IPS-15b (cell line): Measurements from ENCODE around the gene DOCK9.
A peak's percentile ranks its signal among the peaks of the same experiment; 100 is the strongest.
"Not testable (repeated sequence)": the region's sequence is repeated elsewhere in the genome, so short reads cannot be mapped to it uniquely, and the experiment has no call there.

ENCODE experiments used
- H3K27me3 ChIP-seq: one replicate; pipeline ENCODE4 v1.6.1; 2013; ENCODE audit warnings: low read length; ENCODE audit not compliant: control insufficient read depth, insufficient read depth
- H3K36me3 ChIP-seq: one replicate; pipeline ENCODE4 v1.6.1; 2013; ENCODE audit warnings: low read length; ENCODE audit not compliant: control insufficient read depth, insufficient read depth
- H3K4me1 ChIP-seq: one replicate; pipeline ENCODE4 v1.6.1; 2013; ENCODE audit warnings: mild to moderate bottlenecking, low read length; ENCODE audit not compliant: control insufficient read depth, insufficient read depth
- H3K4me3 ChIP-seq: one replicate; pipeline ENCODE4 v1.5.1; 2013; ENCODE audit warnings: low read depth, low read length
- H3K9ac ChIP-seq: one replicate; pipeline ENCODE4 v1.6.1; 2013; ENCODE audit warnings: low read depth, mild to moderate bottlenecking, low read length
- H3K9me3 ChIP-seq: one replicate; pipeline ENCODE4 v1.6.1; 2013; ENCODE audit warnings: mild to moderate bottlenecking, low read length; ENCODE audit not compliant: control insufficient read depth, insufficient read depth

DOCK9 gene

GRCh38 chr13:98821372-98822224 lies 156.3 kb downstream of the DOCK9 start:
- Histone ChIP-seq H3K4me3 (no peak overlapping the region), H3K36me3 (no peaks in the 10 kb centered on the region), H3K27me3 (no peaks in the 10 kb centered on the region), H3K4me1 (peaks cover 13% of the 10 kb centered on the region), H3K9ac (peak overlapping the region; percentile 9), H3K9me3 (no peaks in the 10 kb centered on the region)

- no peaks in the 10 kb centered on the region for H3K9me3 ChIP-seq
- peak overlapping the region; percentile 9 for H3K9ac ChIP-seq
- H3K27me3 ChIP-seq, result no peaks in the 10 kb centered on the region
- peaks cover 6% of the 10 kb centered on the region for H3K4me1 ChIP-seq
- H3K36me3 ChIP-seq, result no peaks in the 10 kb centered on the region
- no peak overlapping the region for H3K4me3 ChIP-seq
These were observed 157.0 kb downstream of the DOCK9 start for GRCh38 chr13:98820744-98821371.

DNA sequence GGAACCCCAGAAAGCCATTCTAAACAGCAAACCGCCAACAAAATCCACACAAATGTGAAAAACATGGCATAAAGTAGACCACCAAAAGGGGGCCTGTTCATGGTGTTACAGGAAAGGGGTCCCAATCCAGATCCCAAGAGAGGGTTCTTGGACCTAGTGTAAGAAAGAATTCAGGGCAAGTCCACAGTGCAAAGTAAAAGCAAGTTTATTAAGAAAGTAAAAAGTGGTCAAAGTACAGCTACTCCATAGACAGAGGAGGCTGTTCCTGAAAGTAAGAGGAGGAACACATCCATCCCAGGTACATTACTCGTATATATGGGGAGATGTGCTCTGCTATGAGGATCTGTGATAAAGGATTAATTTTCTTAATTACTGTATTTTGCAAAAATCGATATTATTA lies 157.6 kb downstream of the DOCK9 start:
- H3K27me3 ChIP-seq, result no peaks in the 10 kb centered on the region
- H3K9ac ChIP-seq, result no peak overlapping the region
- H3K36me3 ChIP-seq, result no peaks in the 10 kb centered on the region
- H3K4me3 ChIP-seq, result no peak overlapping the region
- H3K9me3 ChIP-seq, result no peaks in the 10 kb centered on the region
- H3K4me1 ChIP-seq, result peaks cover 6% of the 10 kb centered on the region

DNA sequence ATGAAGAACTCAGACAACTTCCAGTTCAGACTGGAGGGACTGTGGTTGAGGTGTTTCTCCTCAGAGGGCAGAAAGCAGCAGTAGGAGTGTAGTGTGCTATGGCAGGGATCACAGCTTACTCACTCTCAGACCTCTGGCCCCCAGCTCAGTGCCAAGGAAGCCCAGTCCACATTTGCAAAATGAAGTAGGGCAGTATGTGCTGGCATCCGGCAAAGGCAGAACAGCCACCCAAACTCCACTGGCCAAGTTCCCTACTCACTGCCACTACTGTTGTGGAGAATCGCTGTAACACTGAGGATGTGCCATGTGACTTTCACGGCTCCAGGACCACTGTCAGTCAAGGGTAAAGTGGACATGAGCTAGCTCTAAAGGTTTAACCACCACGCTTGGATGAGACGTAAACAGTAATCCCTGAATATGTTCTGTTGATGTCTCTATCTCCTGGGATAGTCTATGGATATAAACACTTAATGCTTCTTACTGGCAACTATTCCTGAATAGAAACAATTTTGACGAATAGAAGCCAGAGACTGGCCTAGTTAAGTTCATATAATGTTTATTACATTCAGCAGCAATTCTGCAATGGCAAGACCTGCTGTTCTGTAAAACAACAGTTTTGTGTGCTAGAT lies 158.4 kb downstream of the DOCK9 start:
- Histone ChIP-seq H3K4me1 (peaks cover 6% of the 10 kb centered on the region), H3K27me3 (no peaks in the 10 kb centered on the region), H3K9ac (no peak overlapping the region), H3K9me3 (no peaks in the 10 kb centered on the region), H3K36me3 (no peaks in the 10 kb centered on the region), H3K4me3 (no peak overlapping the region)

GRCh38 chr13:98816406-98816805 lies 161.5 kb downstream of the DOCK9 start:
- Histone ChIP-seq H3K36me3 (no peaks in the 10 kb centered on the region), H3K9me3 (no peaks in the 10 kb centered on the region), H3K27me3 (no peaks in the 10 kb centered on the region), H3K4me1 (peaks cover 6% of the 10 kb centered on the region), H3K9ac (no peak overlapping the region), H3K4me3 (no peak overlapping the region)

GRCh38 chr13:98813993-98814392 lies 163.9 kb downstream of the DOCK9 start:
- Histone ChIP-seq H3K9ac (no peak overlapping the region), H3K9me3 (no peaks in the 10 kb centered on the region), H3K36me3 (no peaks in the 10 kb centered on the region), H3K4me1 (no peaks in the 10 kb centered on the region), H3K27me3 (no peaks in the 10 kb centered on the region), H3K4me3 (no peak overlapping the region)

DNA sequence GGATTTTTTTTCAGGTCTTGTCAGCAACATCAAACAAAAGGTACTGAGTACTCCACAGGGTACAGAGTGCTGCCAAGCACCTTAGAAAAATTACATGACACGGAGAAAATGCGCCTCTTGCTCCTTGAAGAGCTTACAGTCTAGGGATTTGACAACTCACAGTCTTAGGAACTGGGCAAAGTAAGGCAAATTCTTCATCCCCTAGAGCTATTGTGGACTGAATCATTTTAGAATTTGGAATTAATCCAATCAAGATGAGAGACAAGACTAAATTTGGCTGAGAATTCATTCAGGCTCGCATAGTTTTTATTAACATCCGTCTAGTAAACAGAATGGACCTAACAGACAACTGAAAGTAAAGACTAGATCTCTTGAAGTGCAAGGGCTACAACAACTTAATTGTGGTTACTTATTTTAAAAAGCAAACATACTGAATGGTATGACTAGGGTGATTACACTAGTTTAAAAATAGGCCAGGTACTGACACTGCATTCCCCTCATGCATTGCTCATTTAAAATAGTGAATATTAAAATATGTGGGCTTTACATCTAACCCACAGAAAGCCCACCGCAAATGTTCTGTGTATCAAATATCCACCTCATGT lies 165.6 kb downstream of the DOCK9 start:
- not testable (repeated sequence) for H3K36me3 ChIP-seq, H3K9ac ChIP-seq, H3K9me3 ChIP-seq, H3K27me3 ChIP-seq, H3K4me3 ChIP-seq
- peaks cover 12% of the 10 kb centered on the region for H3K4me1 ChIP-seq

- H3K4me3 ChIP-seq, result no peak overlapping the region
- peaks cover 16% of the 10 kb centered on the region for H3K4me1 ChIP-seq
- no peaks in the 10 kb centered on the region for H3K27me3 ChIP-seq
- no peaks in the 10 kb centered on the region for H3K36me3 ChIP-seq
- no peaks in the 10 kb centered on the region for H3K9me3 ChIP-seq
- H3K9ac ChIP-seq, result no peak overlapping the region
These were observed 167.1 kb downstream of the DOCK9 start for GRCh38 chr13:98810746-98811145.

DNA sequence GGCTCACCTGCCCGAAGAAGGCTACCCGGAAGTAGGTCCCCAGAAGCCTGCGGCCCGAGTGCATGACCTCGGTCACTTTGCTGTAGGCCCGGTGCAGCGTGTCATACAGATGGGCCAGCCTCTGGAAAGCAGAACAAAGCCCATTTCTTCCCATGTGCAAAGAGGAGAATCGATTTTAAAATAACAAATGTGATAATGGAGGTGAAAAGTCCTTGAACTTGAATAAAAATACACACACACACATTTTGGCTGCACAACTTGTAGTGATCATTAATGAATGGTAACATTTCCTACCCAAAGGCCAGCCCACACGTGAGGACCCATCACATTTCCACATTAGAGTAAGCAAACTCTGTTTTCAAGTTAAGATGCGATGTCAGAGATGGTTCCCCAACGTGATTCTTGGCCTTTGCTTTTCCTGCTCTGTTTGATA lies 168.5 kb downstream of the DOCK9 start:
- Histone ChIP-seq H3K27me3 (no peaks in the 10 kb centered on the region), H3K9me3 (no peaks in the 10 kb centered on the region), H3K4me1 (peaks cover 16% of the 10 kb centered on the region), H3K4me3 (no peak overlapping the region), H3K36me3 (peaks cover under 1% of the 10 kb centered on the region), H3K9ac (no peak overlapping the region)

DNA sequence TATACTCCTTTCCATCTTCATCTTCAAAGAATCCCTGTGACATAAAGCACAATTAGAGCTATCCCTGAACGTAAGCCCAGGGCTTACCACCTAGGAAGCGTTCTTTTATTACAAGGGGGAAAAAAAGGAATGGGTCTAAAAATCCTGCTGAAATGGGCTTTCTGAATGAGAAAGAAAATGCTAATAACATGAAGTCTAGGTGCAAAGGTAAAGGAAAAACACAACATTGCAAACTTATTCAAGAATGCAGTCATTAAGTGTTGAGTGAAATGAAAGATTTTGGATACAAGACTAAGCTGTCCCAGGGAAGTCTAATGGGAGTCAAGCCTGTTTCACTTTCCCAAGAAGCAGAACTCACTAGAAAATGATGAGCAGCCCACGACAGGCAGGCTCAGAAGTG lies 170.1 kb downstream of the DOCK9 start:
- H3K4me3 ChIP-seq, result no peak overlapping the region

GRCh38 chr13:98804336-98804855 lies 173.5 kb downstream of the DOCK9 start:
- Histone ChIP-seq H3K4me3 (no peak overlapping the region), H3K9ac (no peak overlapping the region), H3K27me3 (no peaks in the 10 kb centered on the region), H3K9me3 (no peaks in the 10 kb centered on the region), H3K36me3 (peaks cover 3% of the 10 kb centered on the region), H3K4me1 (peaks cover 16% of the 10 kb centered on the region)

More for the DNA sequence above, 170.1 kb downstream of the DOCK9 start:
- Histone ChIP-seq H3K4me1 (peaks cover 16% of the 10 kb centered on the region), H3K36me3 (peaks cover 3% of the 10 kb centered on the region), H3K9ac (no peak overlapping the region), H3K27me3 (no peaks in the 10 kb centered on the region), H3K9me3 (no peaks in the 10 kb centered on the region)
